NCI-H1436 treated with DMSO at 0.1 percent for 48 hours (cell line): ENCODE results near the gene TMEM39B.
"Not testable (repeated sequence)": the region's sequence is repeated elsewhere in the genome, so short reads cannot be mapped to it uniquely, and the experiment has no call there.

ENCODE experiments used
- DNase-seq: peaks from one replicate; lab custom pipeline; 2025; lab: John Stamatoyannopoulos, UW

The TMEM39B gene

DNA sequence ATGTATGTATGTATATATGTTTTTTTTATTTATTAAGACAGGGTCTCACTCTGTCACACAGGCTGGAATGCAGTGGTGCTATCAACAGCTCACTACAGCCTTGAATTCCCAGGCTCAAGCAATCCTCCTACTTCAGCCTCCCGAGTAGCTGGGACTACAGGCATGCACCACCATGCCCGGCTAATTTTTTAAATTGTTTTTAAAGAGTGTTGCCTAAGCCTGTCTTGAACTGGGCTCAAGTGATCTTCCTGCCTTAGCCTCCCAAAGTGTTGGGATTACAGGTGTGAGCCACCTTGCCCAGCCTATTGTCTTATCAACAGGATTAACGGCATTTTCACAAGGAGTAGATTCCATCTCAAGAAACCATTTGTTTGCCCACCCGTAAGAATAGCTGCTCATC lies 40.7 kb downstream of the TMEM39B start:
- DNase-seq = not testable (repeated sequence)

DNA sequence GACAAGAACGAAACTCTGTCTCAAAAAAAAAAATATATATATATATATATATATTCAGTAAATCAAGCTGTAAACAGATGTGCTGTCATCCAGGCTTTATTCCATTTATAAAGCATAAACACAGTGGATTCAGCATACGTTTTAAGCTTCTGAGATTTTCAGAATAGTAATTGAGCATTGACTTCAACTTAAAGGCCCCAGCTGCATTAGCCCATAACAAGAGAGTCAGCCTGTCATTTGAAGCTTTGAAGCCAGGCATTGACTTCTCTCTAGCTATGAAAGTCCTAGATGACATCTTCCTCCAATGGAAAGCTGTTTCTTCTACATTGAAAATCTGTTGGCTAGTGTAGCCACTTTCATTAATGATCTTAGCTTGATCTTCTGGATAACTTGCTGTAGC lies 41.7 kb downstream of the TMEM39B start:
- DNase-seq = no peak

- DNase-seq = no peak
Observed at GRCh38 chr1:32115496-32115895, 42.8 kb downstream of the TMEM39B start.

DNA sequence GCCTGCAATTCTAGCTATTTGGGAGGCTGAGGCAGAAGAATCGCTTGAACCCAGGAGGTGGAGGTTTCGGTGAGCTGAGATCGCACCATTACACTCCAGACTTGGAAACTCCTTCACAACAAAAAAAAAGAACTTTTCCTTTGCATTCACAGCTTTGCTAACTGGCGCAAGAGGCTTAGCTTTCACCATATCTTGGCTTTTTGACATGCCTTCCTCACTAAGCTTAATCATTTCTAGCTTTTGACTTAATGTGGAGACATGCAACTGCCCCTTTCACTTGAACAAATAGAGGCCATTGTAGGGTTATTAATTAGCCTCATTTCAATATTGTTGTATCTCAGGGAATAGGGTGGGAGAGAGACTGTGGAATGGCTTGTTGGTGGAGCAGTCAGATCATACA lies 43.8 kb downstream of the TMEM39B start:
- DNase-seq = no peak

DNA sequence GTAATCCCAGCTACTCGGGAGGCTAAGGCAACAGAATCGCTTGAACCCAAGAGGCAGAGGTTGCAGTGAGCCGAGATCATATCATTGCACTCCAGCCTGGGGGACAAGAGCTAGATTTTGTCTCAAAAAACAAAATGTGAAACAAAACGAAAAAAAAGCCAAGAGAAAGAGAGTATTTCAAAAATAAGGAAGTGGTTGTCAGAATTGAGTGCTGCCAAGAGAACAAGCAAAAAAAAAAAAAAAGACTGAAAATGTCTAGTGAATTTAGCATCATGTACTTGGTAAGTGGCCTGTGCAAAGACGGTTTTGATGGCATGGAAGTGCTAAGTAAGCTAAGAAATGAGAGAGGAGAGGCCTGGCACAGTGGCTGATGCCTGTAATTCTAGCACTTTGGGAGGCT lies 49.4 kb downstream of the TMEM39B start:
- no peak for DNase-seq

- not testable (repeated sequence) for DNase-seq
Observed at GRCh38 chr1:32123361-32123760, 50.6 kb downstream of the TMEM39B start.

DNA sequence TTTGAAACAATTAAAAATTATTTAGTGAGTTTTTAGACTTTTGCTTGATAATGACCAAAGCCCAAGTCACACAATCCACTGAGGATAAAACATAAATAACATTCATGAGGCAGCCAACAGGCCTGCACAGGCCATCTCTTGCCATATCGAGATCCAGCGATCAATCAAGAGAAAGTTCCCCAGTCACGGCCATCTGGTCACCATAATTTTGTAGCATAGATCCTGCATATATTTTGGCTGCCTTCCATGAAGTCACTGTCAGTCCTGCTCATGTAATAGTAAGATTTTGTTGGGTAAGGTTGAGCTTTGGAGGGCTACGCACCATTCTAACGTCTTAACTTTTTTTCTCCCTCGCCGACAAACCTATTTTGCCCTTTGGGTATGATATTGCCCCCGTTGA lies 52.6 kb downstream of the TMEM39B start:
- DNase-seq = no peak

GRCh38 chr1:32126770-32127169 lies 54.0 kb downstream of the TMEM39B start:
- no peak for DNase-seq

DNA sequence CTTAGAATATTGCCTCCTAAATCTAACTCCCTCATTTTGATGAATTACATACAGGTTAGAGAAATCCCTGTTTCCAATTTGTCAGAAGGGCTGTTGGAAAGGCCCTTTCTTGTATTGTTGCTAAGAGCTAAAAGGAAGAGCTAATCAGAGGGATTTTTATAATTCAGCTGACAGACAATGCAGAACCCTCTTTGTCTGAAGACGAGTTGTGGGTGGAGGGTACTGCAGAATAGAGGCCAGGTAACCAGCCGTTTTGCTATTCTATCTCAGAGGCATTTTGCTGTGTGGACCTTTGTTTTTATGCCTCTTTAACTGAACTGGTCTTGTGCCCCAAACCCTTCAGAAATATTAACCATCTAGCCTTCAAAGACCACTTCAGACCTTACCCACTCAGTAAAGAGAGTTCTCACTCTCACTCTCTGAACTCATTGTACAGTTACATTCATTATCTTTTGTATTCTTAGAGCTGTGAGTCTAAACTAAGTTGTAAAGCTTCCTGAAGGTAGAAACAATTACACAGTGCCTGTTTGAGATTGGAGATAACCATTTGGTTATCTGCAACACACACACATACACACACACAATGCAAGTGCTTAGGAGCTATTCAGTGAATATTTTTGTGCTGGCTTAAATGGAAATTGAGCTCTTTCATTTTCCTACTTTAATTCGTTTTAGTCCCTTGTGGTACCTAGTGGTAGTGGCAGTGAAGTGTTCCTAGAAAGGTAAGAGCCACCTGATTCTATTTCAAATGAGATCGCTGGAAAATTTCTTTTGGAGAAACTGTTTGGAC lies 54.9 kb downstream of the TMEM39B start:
- DNase-seq = no peak

- no peak for DNase-seq
Observed at GRCh38 chr1:32128479-32128878, 55.7 kb downstream of the TMEM39B start.

DNA sequence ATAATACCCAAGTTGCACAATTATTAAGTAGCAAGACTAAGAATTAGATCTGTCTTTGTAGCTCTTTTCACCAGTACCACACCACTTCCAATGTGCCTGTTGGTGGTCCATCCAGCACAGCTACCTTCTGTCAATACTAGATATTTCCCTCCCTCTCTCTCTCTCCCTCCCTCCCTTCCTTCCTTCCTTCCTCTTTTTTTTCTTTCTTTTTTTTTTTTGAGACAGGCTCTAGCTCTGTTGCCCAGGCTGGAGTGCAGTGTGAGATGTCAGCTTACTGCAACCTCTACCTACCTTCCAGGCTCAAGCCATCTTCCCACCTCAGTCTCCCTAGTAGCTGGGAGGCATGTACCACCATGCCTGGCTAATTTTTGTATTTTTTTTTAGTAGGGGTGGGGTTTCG lies 56.2 kb downstream of the TMEM39B start:
- no peak for DNase-seq

DNA sequence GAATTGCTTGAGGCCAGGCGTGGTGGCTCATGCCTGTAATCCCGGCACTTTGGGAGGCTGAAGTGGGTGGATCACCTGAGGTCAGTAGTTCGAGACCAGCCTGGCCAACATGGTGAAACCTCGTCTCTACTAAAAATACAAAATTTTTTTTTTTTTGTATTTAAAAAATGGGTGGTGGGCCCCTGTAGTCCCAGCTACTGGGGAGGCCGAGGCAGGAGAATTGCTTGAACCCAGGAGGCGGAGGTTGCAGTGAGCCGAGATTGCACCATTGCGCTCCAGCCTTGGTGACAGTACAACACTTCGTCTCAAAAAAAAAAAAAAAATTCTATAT lies 61.2 kb downstream of the TMEM39B start:
- not testable (repeated sequence) for DNase-seq

- no peak for DNase-seq
Observed at GRCh38 chr1:32137111-32137510, 64.4 kb downstream of the TMEM39B start.

GRCh38 chr1:32138965-32139364 lies 66.2 kb downstream of the TMEM39B start:
- DNase-seq = no peak

DNA sequence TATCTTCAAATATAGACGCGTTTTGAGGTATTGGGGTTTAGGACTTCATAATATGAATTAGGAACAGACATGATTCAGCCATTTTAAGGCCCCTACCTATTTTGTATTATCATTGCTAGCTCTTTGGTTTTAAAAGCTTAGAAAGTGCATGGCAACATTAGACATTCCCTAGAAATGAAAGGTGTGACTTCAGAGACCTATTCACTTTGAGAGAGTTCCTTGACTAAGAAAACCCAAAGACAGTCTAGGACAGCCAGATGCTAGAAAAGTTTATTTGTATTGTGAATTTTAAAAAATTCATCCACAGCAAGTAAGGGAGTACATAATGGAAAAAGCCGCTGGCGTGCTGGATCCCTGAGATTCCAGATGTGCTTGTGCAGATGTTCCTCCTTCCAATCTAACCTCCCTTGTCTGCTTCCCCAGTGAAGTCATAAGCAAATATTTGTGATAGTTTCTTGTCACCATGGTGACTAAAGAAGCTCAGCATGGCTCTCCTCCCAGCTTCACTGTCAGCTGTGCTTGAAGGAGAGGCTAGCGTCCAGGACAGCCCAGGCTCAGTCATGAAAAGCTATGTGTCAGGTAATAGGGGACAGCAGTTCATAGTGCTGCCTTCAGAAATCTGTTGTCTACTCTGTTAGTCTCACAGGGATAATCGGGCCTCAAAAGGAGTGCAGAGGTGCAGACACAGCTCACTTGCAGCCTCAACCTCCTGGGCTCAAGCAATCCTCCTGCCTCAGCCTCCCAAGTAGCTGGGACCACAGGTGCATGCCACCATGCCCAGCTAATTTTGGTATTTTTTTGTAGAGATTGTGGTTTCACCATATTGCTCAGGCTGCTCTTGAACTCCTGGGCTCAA lies 69.9 kb downstream of the TMEM39B start:
- DNase-seq = no peak

DNA sequence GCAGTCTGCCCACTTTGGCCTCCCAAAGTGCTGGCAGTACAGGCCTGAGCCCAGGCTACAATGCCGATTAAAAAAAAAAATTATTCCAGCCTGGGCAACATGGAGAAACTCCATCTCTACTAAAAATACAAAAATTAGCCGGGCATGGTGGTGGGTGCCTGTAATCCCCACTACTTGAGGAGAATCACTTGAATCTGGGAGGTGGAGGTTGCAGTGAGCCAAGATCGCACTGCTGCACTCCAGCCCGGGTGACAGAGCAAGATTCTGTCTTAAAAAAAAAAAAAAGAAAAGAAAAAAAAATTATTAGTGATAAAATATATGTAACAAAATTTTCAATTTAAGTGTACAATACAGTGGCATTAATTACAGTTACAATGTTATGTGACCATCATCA lies 70.6 kb downstream of the TMEM39B start:
- not testable (repeated sequence) for DNase-seq

GRCh38 chr1:32144033-32144432 lies 71.3 kb downstream of the TMEM39B start:
- DNase-seq = no peak

DNA sequence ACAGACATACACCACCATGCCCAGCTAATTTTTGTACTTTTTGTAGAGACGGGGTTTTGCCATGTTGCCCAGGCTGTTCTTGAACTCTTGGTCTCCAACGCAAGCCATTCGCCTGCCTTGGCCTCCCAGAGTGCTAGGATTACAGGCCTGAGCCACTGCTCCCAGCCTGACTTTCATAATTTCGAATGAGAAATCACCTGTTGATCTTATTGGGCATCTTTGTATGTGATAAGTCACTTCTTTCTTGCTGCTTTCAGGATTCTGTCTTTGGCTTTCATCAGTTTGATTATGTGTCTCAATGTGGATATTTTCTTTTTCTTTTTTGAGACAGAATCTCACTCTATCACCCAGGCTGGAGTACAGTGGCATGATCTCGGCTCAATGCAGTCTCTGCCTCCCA lies 75.1 kb downstream of the TMEM39B start:
- not testable (repeated sequence) for DNase-seq

GRCh38 chr1:32150847-32151246 lies 78.1 kb downstream of the TMEM39B start:
- DNase-seq = no peak

- DNase-seq = no peak
Observed at GRCh38 chr1:32151319-32151787, 78.6 kb downstream of the TMEM39B start.
